Inflammatory macrophage treated with lipopolysaccharide for 1 hour (primary cell): ENCODE measurements around the gene NPL.

Experiments
- DNase-seq, 2 donors: peaks; one replicate each; pipeline ENCODE4 v3.0.0-alpha.2; 2020 to 2022

The NPL gene

GRCh38 chr1:182779530-182779929, 10.0 kb upstream of the NPL start:
- no peak for DNase-seq

- DNase-seq, result peak; percentile 50 to 56
These were observed 7.6 kb upstream of the NPL start for GRCh38 chr1:182781841-182782586.

- no peak for DNase-seq
These were observed 7.0 kb upstream of the NPL start for GRCh38 chr1:182782587-182782913.

- no peak for DNase-seq
These were observed 6.5 kb upstream of the NPL start for GRCh38 chr1:182783068-182783467.

GRCh38 chr1:182784556-182785171, 4.9 kb upstream of the NPL start:
- DNase-seq, result peak; percentile 25 to 78

GRCh38 chr1:182785181-182785580, 4.4 kb upstream of the NPL start:
- DNase-seq, result no peak

GRCh38 chr1:182786223-182786994, 3.2 kb upstream of the NPL start:
- peak; percentile 47 to 60 for DNase-seq

DNA sequence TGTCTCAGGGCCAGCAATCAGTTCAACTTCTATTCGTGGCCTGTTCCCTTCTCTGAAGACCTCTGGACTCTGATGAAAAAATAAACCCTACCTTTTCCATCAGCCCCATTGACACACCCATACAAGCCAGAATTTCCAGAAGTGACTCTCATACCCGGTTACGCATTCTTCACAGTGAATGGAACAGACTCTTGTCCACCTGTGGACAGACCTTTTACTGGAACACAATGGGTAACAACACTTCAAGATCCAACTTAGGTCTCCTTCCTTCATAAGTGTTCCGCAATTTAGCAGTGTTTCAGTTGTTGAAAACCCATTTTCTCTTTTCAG, 2.6 kb upstream of the NPL start:
- no peak for DNase-seq

GRCh38 chr1:182791281-182792179, 2.0 kb downstream of the NPL start:
- DNase-seq, result no peak

GRCh38 chr1:182794091-182794490, 4.5 kb downstream of the NPL start:
- DNase-seq, result no peak

GRCh38 chr1:182794676-182795201, 5.2 kb downstream of the NPL start:
- DNase-seq, result peak; percentile 74 to 88

GRCh38 chr1:182795563-182796228, 6.1 kb downstream of the NPL start:
- peak; percentile 91 to 98 for DNase-seq

GRCh38 chr1:182802006-182802803, 12.6 kb downstream of the NPL start:
- no peak for DNase-seq

DNA sequence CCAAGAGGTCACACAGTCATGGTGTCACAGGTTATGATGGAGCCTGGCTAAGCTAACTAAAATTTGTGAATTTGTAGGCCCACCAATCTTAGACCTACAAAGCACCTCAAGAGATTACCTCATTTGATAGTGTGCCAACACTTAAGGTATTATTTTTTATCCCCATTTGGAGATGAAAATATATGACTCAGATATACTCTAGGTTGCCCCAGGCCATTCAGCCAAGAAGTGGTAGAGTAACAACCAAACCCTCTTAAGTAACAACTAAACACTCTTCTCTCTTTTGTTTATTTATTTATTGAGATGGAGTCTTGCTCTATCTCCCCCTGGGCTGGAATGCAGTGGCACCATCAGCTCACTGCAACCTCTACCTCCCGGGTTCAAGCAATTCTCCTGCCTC, 14.3 kb downstream of the NPL start:
- DNase-seq, result no peak

DNA sequence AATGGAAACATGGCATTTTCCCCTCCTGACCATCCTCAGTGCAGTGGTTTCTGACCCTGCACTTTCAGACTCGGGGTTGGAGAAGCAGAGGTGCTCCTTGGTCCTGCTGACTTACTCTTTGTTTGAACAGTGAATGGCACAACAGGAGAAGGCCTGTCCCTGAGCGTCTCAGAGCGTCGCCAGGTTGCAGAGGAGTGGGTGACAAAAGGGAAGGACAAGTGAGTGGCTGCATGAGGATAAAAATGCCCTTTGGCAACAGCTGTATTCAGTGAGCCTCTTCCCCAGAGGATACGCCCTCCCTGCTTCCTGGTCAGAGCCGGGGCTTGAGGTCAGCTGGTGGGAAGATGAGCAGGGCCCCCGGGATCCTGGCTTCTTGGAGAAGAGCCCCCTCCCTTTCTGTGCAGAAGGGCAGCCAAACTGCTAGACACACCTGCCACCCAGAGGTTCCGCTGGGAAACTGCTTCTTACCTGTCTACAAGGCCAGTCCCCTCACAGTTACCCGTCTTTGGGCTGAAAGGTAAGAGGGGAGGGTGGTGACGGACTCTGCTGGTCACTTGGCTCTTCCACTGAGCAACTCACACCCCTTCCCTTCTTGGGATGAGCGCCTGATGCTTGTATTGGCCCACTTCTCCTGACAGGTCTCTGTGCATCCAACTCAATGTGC, 16.6 kb downstream of the NPL start:
- no peak for DNase-seq

- DNase-seq, result no peak
These were observed 18.3 kb downstream of the NPL start for GRCh38 chr1:182807907-182808306.

DNA sequence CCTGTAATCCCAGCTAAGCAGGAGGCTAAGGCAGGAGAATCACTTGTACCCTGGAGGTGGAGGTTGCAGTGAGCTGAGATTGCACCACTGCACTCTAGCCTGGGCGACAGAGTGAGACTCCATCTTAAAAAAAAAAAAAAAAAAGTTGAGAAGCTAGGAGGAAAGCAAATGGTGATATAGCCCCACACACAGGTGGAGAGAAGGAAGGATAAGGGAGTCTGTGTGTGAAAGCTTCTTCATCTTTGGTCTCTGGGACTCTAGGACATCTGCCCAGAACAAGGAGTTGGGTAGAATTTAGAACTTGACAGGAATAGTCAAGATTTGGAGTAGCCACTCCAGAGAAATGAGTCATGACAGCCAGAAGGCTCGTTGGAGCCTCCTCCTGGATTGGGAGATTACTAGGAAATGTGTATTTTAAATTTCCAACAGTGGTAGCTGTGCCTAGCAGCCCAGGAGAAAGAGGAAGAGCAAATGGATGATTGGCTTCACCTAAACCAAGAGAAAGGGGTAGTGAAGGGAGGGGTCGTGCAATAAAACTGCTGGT, 19.9 kb downstream of the NPL start:
- no peak for DNase-seq

DNA sequence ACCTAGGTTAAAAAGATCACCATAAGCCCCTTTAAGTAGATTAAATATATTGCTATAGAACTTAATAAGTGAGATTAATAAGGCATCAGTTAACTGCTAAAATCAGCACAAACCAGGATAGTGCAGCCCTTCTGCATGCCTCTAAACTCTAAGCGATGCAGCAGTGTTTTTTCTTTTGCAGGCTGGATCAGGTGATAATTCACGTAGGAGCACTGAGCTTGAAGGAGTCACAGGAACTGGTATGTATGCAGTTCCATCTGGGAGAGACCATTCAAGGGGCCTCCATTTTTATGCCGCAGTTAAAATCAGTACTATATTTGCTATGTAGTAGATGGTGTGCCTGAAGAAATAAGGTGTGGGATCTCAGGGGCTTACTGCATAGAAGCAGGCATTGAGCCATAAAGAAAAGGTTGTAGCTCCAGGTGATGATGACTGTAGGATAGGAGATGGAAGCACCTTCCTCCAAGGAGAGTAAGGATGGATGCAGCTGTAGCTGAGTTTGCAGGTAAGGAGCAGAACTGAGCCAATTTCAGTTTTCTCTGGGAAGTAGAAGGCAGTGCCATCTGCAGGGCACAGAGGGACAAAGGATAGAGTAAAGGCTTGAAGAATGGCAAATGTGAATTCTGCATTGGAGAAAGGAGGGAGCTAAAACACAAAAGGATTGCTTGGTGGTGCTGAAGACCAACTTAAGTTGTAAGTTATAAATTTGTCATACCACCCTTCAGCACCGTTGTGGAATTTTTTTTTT, 22.6 kb downstream of the NPL start:
- DNase-seq, result no peak

- DNase-seq, result no peak
These were observed 27.3 kb downstream of the NPL start for GRCh38 chr1:182816863-182817262.

DNA sequence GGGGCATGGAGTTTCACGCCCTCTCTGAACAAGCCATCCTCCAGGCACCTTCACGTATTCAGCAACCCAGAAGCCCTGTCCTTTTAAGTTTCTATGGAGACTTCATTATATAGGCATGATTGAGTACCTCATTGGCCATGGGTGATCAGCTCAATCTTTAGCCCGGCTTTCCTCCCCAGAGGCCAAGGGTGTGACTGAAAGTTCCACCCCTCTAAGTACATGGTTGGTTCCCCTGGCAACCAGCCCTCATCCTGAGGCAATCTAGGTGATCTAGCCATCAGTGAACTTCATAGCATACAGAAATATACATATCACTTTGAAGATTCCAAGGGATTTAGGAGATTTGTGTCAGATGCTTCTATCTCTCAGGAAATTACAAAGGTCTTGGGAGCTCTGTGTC, 28.2 kb downstream of the NPL start:
- DNase-seq, result no peak
